ENCODE measurements around the gene GSE1. TPM values are rescaled to one million over a fixed set of nuclear protein-coding genes. Genes with fewer than 3 reads are reported as not detected.
A peak's percentile ranks its signal among the peaks of the same experiment; 100 is the strongest.

The GSE1 gene
- total RNA-seq, 6 donors from 2014 or later: 80.2 to 332 (median 90.8) TPM

DNA sequence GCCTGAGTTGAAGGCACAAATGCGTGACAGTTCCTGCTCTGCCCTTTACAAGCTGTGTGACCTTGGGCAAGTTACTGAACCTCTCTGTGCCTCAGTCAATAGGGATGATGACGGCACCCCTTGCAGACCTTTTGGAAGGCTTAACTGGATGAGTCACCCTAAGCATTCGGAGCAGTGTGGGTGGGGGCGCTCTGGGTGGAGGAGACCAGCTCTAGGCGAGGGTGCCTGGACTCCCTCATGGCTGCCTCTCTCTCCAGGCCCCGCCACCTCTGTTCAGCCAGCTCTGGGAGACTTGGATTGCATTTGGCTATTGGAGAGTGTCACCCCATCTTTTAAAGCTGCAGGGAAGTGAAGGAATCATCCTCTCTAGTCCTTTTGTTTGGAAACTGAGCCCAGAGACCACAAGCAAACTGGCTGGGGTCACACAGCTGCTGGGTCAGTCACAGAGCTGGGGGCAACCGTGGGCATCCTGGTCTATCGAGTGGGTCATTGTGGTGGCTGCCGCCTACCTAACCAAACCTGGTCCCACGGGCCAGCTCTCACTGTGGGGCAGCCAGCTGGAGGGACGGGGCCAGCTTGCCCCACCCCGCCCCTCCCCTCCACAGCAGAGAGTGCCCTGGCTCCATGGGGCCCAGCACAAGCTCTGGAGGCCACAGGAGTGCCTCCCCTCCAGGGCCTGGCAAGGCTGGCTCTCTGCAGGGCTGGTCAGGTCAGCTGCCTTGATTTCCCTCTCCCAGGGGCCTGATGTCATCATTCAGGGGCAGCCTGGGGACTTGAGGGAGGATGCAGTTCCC lies 20.2 kb upstream of the GSE1 start:
- WGBS, 2 donors: 80 to 82% methylated on average over 3 to 10 of the region's 12 CpGs

DNA sequence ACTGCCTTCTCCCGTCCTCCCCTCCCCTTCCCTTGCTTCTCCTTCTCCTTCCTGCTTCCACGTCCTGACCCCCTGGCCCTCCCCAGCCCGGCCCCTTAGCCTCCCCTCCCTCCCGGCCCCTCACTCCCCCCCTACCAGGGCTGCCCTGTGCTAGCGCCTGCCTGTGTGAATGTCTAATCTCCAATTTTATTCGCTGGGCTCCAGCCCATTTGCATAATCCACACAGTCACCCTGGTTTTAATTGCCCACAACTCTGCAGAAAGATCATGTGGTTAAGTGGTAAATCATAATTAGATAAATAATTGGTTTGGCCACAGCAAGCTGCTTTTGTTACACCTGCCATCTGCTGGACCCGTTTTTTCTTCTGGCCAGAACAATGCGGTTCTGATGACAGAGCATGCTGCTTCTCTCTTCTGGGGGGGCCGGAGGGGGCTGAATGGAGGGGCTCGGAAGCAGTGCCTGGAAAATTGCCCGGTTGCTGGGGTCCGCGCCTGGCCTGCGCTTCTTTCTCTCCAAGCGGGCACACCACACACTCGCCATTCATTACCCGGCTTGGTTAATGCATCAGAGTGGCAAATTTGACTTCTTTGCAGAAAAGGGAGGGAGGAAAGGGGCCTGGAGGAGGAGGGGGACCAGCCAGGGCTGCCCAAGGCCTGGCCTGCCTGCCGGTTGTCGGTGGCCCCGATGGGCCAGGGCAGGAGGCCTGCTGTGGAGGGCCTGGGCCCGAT lies 19.5 kb upstream of the GSE1 start:
- Histone ChIP-seq H3K4me1 (peaks cover 5 to 33% (median 13%) of the 10 kb centered on the region in 4 donors), H3K27ac (no peak overlapping the region), H3K36me3 (no peaks in the 10 kb centered on the region), H3K27me3 (no peaks in the 10 kb centered on the region), H3K9me3 (no peaks in the 10 kb centered on the region), H3K4me3 (no peak overlapping the region)
- ATAC-seq (ENCODE audit: low FRiP score in 2 of 2) (no peak), DNase-seq (no peak)
- WGBS, 2 donors: 65% methylated on average over 17 of the region's 21 CpGs
- TF ChIP-seq EP300 (IDR thresholded peaks at IDR 0.05): no peak
- no peak for TF ChIP-seq POLR2A (IDR thresholded peaks at IDR 0.05)
- TF ChIP-seq POLR2AphosphoS5 (IDR thresholded peaks at IDR 0.05): no peak
- TF ChIP-seq, protein P1, sequence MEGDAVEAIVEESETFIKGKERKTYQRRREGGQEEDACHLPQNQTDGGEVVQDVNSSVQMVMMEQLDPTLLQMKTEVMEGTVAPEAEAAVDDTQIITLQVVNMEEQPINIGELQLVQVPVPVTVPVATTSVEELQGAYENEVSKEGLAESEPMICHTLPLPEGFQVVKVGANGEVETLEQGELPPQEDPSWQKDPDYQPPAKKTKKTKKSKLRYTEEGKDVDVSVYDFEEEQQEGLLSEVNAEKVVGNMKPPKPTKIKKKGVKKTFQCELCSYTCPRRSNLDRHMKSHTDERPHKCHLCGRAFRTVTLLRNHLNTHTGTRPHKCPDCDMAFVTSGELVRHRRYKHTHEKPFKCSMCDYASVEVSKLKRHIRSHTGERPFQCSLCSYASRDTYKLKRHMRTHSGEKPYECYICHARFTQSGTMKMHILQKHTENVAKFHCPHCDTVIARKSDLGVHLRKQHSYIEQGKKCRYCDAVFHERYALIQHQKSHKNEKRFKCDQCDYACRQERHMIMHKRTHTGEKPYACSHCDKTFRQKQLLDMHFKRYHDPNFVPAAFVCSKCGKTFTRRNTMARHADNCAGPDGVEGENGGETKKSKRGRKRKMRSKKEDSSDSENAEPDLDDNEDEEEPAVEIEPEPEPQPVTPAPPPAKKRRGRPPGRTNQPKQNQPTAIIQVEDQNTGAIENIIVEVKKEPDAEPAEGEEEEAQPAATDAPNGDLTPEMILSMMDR (IDR thresholded peaks at IDR 0.05): no peak

More for the DNA sequence above, 20.2 kb upstream of the GSE1 start:
- Histone ChIP-seq H3K27ac (no peak overlapping the region), H3K27me3 (no peaks in the 10 kb centered on the region), H3K9me3 (no peaks in the 10 kb centered on the region), H3K36me3 (no peaks in the 10 kb centered on the region), H3K4me3 (no peak overlapping the region), H3K4me1 (peaks cover 5 to 40% (median 16%) of the 10 kb centered on the region in 4 donors)
- DNase-seq: no peak
- ATAC-seq (ENCODE audit: low FRiP score in 2 of 2): peak in 1 of 2 donors; percentile 59
- TF ChIP-seq EP300 (IDR thresholded peaks at IDR 0.05): no peak
- no peak for TF ChIP-seq POLR2AphosphoS5 (IDR thresholded peaks at IDR 0.05)
- TF ChIP-seq, protein P1 (IDR thresholded peaks at IDR 0.05): no peak
- TF ChIP-seq POLR2A (IDR thresholded peaks at IDR 0.05): no peak

DNA sequence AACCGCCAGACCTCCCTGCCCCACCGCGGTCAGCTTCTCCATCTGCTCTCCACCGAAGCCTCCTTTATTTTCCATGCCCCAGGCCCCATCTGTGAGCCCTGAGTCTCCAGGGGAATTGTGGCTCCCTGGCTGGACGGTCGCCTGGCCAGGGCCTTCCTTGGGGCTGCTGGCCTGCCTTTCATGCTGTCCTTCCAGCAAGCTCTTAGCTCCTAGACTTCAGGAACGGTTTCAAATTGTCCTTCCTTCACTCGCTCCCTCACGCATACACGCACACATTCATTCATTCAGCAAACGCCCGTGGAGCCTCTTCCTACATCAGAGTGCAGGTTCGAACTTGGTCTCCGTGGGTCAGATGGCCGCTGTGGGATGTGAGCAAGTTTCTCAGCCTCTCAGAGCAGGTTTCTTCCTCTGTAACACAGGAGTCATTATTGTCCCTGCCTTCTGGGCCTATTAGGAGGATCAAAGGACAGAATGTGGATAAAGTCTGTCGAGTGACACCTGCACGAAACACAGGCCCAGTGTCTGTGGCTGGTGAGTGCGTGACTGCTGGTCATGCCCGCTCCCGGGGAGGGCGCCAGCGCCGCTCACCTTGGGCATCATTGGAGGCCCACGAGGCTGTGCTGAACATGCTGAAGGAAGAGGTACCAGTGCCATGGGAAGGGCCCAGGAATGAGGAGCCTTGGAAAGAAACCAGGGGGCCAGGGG lies 18.7 kb upstream of the GSE1 start:
- DNase-seq (no peak), ATAC-seq (ENCODE audit: low FRiP score in 2 of 2) (no peak)
- Histone ChIP-seq H3K4me3 (no peak overlapping the region), H3K27me3 (no peaks in the 10 kb centered on the region), H3K36me3 (no peaks in the 10 kb centered on the region), H3K27ac (no peak overlapping the region), H3K9me3 (no peaks in the 10 kb centered on the region), H3K4me1 (peaks cover 4 to 25% (median 9%) of the 10 kb centered on the region in 4 donors)
- TF ChIP-seq POLR2A (IDR thresholded peaks at IDR 0.05): no peak
- TF ChIP-seq EP300 (IDR thresholded peaks at IDR 0.05): no peak
- TF ChIP-seq POLR2AphosphoS5 (IDR thresholded peaks at IDR 0.05): no peak
- TF ChIP-seq, protein P1 (IDR thresholded peaks at IDR 0.05): no peak
- 92% methylated on average over 23 to 24 of the region's 24 CpGs for WGBS, 2 donors

DNA sequence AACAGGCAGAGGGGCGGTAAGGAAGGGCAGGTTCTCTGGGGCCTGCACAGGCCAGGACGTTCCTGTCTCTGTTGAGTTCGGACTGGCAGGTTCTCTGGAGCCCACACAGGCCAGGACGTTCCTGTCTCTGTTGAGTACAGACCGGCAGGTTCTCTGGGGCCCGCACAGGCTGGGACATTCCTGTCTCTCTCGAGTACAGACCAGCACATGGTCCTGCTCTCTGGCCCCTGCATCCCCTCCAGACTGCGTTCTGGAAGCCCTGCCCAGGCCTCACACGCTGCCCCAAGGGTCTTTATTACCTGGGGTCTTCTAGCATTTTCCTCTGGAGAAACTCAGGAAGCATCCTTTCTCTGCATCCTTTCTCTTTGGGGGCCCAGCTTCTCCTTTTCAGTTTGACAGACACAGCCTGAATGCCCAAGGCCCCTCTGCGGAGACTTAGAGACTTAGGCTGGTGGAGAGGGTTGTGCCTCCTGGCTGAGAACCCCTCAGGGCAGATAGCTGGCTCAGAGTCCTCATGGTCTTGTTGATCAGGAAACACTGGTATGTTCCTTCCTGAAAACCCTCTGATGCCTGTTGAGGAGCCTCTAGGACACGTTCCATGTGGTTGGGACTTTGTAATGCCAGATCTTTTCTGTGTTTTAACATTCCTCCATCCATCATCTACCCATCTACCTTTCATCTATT lies 18.0 kb upstream of the GSE1 start:
- no peak for TF ChIP-seq EP300 (IDR thresholded peaks at IDR 0.05)
- TF ChIP-seq, protein P1 (IDR thresholded peaks at IDR 0.05): no peak
- Histone ChIP-seq H3K27me3 (no peaks in the 10 kb centered on the region), H3K4me3 (no peak overlapping the region), H3K9me3 (no peaks in the 10 kb centered on the region), H3K27ac (no peak overlapping the region), H3K36me3 (no peaks in the 10 kb centered on the region), H3K4me1 (peaks cover 4 to 25% (median 9%) of the 10 kb centered on the region in 4 donors)
- no peak for DNase-seq
- WGBS, 2 donors: 60 to 66% methylated on average over 9 to 11 of the region's 11 CpGs
- ATAC-seq (ENCODE audit: low FRiP score in 2 of 2): no peak
